ENCODE results near the gene BICDL2. TPM values are rescaled to one million over a fixed set of nuclear protein-coding genes. Genes with fewer than 3 reads are reported as not detected.

The BICDL2 gene
- total and polyA plus RNA-seq, 9 of the 15 experiments (the other 6 are each of a cell fraction or from before 2014, with no cell fraction given), result 0.09 to 0.28 (median 0.09) TPM; not detected in 6

- TF ChIP-seq, protein P1, sequence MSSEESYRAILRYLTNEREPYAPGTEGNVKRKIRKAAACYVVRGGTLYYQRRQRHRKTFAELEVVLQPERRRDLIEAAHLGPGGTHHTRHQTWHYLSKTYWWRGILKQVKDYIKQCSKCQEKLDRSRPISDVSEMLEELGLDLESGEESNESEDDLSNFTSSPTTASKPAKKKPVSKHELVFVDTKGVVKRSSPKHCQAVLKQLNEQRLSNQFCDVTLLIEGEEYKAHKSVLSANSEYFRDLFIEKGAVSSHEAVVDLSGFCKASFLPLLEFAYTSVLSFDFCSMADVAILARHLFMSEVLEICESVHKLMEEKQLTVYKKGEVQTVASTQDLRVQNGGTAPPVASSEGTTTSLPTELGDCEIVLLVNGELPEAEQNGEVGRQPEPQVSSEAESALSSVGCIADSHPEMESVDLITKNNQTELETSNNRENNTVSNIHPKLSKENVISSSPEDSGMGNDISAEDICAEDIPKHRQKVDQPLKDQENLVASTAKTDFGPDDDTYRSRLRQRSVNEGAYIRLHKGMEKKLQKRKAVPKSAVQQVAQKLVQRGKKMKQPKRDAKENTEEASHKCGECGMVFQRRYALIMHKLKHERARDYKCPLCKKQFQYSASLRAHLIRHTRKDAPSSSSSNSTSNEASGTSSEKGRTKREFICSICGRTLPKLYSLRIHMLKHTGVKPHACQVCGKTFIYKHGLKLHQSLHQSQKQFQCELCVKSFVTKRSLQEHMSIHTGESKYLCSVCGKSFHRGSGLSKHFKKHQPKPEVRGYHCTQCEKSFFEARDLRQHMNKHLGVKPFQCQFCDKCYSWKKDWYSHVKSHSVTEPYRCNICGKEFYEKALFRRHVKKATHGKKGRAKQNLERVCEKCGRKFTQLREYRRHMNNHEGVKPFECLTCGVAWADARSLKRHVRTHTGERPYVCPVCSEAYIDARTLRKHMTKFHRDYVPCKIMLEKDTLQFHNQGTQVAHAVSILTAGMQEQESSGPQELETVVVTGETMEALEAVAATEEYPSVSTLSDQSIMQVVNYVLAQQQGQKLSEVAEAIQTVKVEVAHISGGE (CRISPR knock-in tag; IDR thresholded peaks at IDR 0.05), result no peak
- no peak for TF ChIP-seq RREB1 (CRISPR knock-in tag; IDR thresholded peaks at IDR 0.05)
- TF ChIP-seq ILF3 (IDR thresholded peaks at IDR 0.05; ENCODE audit: borderline replicate concordance), result no peak
- peak; percentile 99 for TF ChIP-seq ZNF431 (CRISPR knock-in tag; IDR thresholded peaks at IDR 0.05)
- TF ChIP-seq SMARCA4 (IDR thresholded peaks at IDR 0.05), result no peak
- TF ChIP-seq, protein P2, sequence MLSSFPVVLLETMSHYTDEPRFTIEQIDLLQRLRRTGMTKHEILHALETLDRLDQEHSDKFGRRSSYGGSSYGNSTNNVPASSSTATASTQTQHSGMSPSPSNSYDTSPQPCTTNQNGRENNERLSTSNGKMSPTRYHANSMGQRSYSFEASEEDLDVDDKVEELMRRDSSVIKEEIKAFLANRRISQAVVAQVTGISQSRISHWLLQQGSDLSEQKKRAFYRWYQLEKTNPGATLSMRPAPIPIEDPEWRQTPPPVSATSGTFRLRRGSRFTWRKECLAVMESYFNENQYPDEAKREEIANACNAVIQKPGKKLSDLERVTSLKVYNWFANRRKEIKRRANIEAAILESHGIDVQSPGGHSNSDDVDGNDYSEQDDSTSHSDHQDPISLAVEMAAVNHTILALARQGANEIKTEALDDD (IDR thresholded peaks at IDR 0.05), result peak; percentile 80
- TF ChIP-seq SIN3A (IDR thresholded peaks at IDR 0.05; ENCODE audit: borderline replicate concordance in 2 of 2, control insufficient read depth in 1 of 2, low read depth in 2 of 2, low read length in 2 of 2), result no peak
- TF ChIP-seq TEAD4 (IDR thresholded peaks at IDR 0.05; ENCODE audit: low read length), result peak; percentile 31; the same call in 1 of the 2 replicates
- TF ChIP-seq TEAD4 (CRISPR knock-in tag; IDR thresholded peaks at IDR 0.05; ENCODE audit: borderline replicate concordance), result no peak
- TF ChIP-seq POLR2AphosphoS5 (IDR thresholded peaks at IDR 0.05; ENCODE audit: control insufficient read depth, insufficient read depth, low read depth, low read length), result no peak
- TF ChIP-seq ARID1B (IDR thresholded peaks at IDR 0.05), result peak; percentile 63
- no peak for TF ChIP-seq RNF219 (CRISPR knock-in tag; IDR thresholded peaks at IDR 0.05)
- TF ChIP-seq ZKSCAN1 (IDR thresholded peaks at IDR 0.05; ENCODE audit: low read depth, low read length), result no peak
Observed at GRCh38 chr16:3084969-3085670, 48.4 kb upstream of the BICDL2 start (continued).

Data from K562 (cell line).